GM19043 (cell line): ENCODE data around the gene DDI2.
"Not testable (repeated sequence)": the region's sequence is repeated elsewhere in the genome, so short reads cannot be mapped to it uniquely, and the experiment has no call there.

Experiments
- ATAC-seq: cut with Tn5 transposase; IDR thresholded peaks from one replicate; pipeline ENCODE4 v1.9.1; 2021; ENCODE audit warnings: low read depth; ENCODE audit not compliant: unreplicated experiment

DDI2 gene

DNA sequence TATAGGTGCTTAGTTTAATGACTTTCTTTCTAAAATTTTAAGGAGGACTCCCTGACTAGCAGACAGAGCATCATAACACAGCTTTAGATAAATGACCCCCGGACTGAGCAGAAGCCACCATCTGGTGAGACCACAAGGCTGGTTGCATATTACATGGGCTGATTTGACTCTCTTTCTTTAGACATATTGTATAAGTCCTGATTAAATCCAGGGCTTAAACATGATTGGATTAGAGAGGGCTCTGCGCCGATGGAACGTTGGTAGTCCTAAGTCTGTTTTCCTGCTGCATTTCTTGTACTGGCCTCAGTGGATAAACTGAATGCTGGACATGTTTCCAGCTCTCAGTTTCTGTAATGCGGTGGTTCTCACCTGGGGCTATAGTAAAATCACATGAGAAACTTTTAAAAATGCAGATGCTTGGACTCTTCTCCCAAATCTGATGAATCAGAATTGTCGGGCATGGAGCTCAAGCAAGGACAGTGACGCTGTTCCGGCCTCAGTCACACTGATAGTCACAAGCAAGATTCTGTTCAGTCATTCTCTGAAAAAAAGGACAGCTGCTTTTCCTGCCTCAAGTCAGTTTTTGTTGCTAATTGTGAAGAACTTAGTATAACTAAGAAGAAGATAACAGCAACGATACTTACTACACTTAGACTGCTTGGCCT is 16.6 kb downstream of the DDI2 start:
- no peak for ATAC-seq

DNA sequence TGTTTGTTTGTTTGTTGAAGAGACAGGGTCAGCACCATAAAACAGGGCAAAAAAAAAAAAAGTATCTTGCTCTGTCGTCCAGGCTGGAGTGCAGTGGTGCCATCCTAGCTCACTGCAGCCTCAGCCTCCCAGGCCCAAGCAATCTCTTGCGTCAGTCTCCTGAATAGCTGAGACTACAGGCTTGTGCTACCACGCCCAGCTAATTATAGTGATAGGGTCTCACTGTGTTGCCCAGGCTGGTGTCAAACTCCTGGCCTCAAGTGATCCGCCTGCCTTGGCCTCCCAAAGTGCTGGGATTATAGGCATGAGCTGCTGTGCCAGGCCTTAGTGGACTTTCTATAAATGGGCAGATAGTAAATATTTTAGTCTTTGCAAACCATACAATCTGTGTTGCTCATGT is 19.2 kb downstream of the DDI2 start:
- ATAC-seq = no peak

DNA sequence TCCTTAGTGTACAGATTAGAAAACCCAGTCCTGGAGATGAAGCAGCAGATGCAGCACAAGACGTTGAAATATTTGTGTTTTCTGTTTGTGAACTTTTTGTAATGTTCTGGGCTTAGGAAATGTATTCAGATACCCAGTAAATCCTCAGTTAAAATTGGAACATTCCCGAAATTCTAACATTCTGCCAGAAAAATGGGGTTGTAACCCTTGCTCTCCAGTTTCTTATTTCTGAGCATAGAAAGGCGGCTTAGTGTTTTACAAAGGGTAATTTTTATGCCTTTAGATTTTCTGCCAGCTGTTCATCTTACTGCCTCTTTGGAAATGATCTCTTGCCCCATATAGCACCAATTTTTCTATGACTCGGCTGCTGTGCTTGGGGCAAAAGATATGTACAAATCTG is 20.6 kb downstream of the DDI2 start:
- ATAC-seq = no peak

DNA sequence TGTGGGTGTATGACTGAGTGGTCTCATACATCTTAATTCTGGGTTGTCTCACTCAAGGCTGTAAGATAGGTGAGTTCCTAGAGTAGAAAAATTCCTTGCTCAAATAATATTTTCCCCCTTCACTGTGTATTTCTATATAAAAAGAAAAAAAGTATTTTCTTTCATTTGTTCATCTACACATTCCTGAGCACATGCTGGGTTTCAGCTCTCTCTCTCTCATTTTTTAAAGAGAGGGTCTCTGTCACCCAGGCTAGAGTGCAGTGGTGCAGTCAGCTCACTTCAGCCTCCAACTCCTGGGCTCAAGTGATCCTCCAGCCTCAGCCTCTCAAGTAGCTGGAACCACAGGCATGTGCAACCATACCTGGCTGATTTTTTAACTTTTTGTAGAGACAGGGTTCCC is 22.0 kb downstream of the DDI2 start:
- no peak for ATAC-seq

DNA sequence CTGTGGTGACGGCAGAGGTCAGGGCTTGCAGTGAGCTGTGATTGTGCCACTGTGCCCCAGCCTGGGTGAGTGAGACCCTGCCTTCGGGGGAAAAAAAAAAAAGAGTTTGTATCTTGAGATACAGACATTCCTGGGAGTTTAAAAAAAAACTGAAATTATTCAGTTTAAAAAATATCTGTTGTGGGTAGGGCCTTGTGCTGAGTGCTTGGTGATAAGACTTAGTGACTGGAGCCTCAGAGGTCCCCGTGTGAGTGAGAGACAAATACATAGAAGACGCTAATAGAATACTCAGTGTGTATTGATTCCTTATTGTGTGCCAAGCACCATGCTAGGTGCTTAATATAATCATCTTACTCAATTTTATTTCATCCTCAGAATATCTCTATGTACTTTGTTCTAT is 22.7 kb downstream of the DDI2 start:
- no peak for ATAC-seq

DNA sequence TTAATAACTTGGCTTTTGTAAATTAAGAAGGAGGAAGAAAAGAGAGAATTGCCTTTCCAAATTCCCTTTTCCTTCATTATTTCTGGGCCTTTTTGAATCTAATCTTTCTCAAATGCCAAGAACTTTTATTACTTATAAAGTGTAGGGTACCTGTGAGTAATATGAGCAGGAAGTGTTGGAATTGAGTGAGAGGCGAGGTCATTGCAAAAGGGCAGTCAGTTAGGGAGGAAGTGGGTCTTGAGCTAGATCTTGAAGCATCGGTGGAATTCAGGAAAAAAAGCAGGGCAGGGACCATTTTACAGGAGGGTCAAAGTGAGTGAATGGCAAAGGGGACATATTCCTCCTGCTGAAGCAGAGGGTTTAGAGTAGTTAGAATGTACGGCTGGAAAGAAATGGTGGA is 23.4 kb downstream of the DDI2 start:
- no peak for ATAC-seq

DNA sequence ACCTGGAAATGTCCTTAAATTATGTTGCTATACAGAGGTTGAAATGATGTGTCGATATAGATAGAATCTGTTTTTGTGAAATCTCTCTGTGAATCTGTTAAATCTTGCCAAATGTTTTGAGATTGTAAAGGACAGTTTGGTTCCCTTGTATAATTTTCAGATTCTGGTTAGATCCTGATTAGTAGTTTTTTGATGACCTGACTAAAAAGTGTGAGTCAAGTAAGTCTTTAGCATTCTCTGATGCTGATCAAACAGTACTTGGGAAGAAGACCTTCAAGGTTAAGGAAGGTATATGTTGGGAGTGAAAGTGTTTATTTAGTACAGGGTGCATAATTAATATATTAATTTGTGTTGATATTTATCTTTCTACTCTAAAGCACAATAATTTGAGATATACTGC is 32.7 kb downstream of the DDI2 start:
- no peak for ATAC-seq

DNA sequence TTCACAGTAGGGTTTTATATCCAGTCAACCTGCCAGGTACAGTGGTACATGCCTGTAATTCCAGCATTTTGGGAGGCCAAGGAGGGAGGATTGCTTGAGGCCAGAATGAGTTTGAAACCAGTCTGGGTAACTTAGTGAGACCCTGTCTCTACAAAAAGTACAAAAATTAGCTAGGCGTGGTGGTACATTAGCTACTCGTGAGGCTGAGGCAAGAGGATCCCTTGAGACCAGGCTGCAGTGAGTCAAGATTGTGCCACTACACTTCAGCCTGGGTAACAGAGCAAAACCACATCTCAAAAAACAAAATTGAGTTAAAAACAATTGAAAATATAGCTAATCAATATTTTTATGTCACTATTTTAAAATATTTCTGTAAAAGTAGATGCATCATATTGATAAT is 33.2 kb downstream of the DDI2 start:
- no peak for ATAC-seq

DNA sequence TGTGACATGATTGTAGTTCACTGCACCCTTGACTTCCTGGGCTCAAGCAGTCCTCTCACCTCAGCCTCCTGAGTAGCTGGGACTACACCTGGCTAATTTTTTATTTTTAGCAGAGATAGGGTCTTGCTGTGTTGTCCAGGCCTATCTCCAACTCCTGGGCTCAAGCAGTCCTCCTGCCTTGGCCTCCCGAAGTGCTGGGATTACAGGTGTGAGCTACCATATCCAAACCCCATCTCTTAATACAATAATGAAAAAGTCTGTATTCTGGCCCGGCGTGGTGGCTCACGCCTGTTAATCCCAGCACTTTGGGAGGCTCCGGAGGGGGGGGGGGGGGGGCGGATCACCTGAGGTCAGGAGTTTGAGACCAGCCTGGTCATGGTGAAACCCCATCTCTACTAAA is 34.9 kb downstream of the DDI2 start:
- not testable (repeated sequence) for ATAC-seq

DNA sequence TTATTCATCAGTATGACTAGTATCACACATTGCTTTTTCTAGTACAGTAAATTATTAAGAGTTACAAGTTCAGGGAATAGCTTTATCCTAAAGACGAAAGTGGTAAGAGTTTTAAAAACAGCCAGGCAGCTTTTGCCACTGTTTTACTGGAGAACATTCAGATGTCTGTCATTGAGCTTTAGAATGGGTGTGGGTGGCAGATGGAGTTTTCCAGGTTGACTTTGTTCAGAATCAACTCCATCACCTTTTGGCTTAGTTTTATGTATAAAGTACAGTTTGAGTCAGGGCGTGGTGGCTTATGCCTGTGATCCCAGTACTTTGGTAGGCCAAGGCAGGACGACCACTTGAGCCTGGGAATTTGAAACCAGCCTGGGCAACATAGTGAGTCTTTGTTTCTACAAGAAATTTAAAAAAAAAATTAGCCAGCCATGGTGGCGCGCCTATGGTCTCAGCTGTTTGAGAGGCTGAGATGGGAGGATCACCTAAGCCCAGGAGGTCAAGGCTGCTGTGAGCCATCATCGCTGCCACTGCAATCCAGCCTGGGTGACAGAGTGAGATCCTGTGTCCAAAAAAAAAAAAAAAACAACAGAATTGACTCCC is 36.9 kb downstream of the DDI2 start:
- ATAC-seq = no peak

DNA sequence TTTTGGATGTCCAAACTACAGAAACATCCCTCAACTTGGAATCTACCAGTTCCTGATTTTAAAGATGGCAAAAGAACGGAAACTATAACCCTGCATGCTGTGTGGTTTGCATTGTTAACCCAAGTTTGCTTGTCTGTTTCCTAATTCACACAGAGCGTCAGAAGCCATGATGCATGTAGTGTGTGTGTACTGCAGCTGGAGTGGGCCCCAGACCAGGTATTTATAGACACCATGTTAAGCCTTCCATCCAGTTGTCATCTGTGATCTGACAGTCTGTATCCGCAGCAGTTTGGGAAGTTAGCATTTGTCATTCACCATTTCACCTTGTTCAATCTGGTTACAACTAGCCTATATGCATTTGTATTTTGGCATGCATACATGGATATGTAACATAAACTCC is 39.2 kb downstream of the DDI2 start:
- ATAC-seq = no peak

DNA sequence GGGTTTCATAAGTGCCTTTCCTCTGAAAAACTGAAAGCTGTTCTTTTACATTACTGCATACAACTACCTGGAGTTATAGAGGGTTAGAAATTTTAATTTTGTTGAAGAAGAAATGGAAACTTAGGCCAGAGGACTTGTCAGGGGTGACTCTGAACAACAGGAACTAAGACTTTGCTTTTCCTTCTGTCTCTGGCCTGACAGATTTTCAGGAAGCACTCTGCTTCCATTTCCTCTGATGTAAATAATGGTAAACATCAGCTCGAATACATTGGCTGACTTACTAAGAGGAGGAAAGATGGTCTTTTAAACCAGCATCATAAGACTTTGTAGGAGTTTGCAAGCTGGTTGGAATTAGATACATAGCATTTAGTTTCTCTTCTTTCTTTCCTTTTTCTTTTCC is 39.8 kb downstream of the DDI2 start:
- no peak for ATAC-seq

DNA sequence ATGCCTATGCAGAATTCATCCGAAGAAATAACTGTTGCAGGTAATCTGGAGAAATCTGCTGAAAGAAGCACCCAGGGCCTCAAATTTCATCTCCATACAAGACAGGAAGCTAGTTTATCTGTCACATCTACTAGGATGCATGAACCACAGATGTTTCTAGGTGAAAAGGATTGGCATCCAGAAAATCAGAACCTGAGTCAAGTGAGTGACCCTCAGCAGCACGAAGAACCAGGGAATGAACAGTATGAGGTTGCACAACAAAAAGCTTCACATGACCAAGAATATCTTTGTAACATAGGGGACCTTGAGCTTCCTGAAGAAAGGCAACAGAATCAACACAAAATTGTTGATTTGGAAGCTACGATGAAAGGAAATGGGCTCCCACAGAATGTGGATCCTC is 42.9 kb downstream of the DDI2 start:
- ATAC-seq = no peak

DNA sequence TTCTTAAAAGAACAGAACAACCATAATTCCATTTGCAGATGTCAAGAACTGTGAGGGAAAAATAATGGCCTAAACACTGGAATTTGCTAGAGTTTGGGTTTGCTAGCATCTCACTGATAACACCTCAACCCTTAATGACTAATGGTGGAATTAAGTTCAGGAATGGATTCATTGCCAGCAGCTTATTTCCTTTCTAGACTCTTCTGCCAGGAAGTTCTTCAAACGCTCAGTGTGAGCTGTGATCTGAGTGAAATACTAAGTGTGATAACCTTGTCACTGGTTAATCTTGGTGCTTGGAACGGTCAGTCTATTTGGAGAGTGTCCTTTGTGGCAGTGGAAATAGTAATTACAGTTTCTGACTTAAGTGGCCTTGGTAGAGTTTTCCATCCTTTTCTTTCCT is 45.2 kb downstream of the DDI2 start:
- no peak for ATAC-seq

DNA sequence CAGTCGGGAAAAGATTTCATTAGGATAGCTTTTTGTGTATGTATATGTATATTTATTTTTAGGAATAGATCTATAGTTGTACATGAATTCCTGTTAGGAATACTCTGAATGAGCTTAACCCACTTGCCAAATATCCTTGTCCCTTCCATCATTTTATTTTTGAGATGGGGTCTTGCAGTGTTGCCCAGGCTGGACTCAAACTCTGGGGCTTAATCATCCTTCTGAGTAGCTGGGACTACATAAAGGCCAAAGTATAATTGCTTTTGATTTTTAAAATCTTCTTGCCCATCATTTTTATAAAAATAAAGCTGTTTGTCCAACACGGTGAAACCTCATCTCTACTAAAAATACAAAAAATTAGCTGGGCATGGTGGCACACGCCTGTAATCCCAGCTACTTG is 46.7 kb downstream of the DDI2 start:
- ATAC-seq = no peak

DNA sequence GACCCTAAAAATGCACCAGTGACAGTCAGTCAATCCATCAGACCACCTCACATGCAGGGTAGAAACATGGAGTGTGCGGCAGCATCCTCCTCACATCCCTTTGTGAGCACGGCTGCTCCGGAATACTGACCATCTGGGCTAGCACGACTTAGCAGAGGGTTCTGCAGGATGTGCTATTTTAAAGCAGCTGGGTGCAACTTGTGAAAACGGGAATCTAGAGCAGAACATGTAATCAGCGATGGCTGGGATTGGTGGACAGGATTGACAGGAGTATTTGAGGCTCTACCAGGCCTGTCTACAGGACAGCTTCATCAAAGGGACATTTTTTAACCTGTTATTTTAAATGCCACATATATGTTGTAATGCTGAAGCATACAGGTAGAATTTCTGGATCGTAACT is 50.1 kb downstream of the DDI2 start:
- ATAC-seq = no peak

DNA sequence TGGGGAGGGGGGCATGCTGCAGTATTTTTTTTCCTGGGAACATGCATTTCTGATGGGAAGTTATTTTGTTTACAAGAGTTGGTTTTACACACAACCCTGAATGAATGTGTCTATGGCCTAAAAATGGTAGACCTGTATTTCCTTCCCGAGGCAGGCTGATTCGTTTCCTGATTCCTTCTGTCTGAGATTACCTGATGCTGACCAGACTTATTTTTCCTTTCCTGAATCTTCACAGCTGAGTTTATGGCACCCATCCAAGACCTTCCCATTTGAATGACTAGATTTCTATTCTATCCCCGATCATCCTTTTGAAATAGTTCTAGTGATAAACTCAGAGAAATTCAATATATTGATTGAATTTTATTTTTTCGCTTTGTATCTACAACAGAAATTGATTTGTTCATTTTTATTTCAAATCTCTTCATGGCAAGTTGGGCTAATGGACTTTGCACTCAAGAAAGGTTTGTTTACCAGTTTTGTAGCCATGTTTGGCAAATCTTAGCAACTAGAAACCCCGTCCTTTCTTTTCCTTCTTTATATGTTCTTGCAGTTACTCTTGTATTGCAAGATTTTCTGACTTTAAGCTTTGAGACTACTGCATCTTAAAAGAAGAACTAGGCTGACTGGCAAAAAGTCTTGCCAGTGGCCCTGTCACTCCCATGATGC is 51.0 kb downstream of the DDI2 start:
- ATAC-seq = no peak

DNA sequence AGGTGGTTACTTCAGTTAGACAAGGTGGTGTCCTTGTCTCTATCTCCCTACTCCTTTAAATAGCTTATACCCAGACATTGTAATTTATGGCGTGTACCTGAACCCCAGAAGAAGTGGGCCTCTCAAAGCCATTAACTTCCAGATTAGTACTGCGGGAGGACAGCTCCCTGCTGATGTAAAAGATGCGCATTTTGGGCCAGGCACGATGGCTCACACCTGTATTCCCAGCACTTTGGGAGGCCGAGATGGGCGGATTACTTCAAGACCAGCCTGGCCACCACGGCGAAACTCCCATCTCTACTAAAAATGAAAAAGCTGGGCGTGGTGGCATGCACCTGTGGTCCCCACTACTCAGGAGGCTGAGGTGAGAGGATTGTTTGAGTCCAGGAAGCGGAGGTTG is 51.8 kb downstream of the DDI2 start:
- ATAC-seq = no peak

DNA sequence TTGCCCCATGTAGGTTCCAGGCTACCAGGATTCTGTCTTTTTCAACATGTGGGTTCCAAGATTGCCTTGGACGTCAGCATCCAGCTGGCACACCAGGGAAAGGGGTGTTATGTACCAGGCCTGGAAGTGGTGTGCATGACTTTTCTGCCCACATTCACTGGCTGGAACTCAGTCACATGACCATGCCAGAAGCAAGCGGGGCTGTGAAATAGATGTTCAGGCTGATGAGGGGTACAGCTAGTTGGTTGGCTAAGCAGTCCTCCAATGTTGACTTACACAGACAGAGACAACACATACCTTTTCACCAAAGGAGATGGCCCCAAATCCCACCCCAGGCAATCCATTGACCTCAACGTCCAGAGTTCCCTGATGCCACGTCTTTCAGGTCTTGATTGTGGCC is 52.6 kb downstream of the DDI2 start:
- no peak for ATAC-seq

DNA sequence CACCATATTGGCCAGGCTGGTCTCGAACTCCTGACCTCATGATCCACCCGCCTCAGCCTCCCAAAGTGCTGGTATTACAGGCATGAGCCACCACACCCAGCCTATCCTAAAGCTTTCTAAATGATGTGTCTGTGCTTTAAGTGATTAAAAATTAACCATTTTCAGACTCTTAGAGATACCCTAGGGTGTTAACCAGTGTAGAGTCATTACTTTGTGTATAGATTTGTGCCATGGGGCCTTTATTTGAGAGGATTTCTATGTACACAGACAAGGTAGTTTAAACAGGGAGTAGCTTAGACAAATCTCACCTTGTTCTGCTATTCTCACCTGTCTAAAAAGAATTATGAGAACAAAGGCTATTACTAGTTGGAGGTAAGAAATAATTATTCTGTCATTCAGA is 54.2 kb downstream of the DDI2 start:
- ATAC-seq = no peak

DNA sequence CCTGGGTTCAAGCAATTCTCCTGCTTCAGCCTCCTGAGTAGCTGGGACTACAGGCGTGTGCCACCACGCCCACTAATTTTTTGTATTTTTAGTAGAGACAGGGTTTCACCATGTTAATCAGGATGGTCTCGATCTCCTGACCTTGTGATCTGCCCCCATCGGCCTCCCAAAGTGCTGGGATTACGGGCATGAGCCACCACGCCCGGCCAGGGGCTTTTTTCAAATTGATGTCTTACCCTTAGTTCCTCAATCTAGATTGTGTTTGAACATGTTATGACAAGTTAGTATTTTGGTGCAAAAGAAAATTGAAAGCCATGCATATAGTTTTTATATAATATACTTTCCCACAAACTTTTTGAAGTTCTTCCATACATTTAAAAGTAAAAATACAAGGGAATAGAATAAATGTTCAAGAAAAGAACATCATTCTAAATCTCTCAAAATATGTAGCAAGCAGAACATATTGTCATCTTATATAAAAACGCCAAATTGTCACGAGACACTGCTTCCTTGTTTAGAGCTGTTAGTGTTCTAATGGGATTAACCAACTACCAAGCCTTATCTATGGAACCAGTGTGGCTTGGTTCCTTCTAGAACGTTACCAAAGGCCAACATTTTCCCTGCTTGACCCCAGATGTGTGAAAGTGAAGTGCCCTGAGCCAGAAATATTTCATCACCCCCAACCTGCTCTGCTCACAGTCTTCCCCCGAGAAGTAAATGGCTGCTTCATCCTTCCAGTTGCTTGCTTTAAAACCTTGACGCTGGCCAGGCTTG is 57.3 kb downstream of the DDI2 start:
- no peak for ATAC-seq

DNA sequence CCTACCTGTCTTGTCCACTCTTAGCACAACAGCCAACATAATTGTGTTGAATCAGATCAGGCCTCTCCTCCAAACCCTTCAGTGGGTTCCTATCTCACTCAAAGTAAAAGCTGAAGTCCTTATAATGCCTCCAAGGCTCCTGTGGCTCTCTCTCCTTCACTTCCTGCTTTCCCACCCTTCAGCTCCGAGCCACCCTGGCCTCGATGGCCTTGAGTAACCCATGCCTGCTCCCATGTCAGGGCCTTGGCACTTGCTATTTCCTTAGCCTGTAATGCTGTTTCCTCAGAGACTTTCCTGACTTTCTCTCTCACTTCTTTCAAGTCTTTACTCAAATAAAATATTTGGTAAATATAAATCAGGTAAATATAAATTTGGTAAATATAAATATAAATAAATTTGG is 58.8 kb downstream of the DDI2 start:
- no peak for ATAC-seq
